DND-41 (cell line): Measurements from ENCODE around the gene ARHGEF33.

Source experiments
- ATAC-seq: fragments of 200-7000 bp; cut with Tn5 transposase; 3 replicates; pipeline ENCODE4 v1.9.1; 2021; ENCODE audit warnings: low read depth; ENCODE audit not compliant: insufficient read depth
- DNase-seq: peaks from one replicate; pipeline ENCODE4 v3.0.0-alpha.2; 2020
- H2AFZ ChIP-seq: 2 replicates; pipeline ENCODE4 v1.6.0; 2012; ENCODE audit warnings: low read depth, low read length
- H3K27ac ChIP-seq: 2 replicates; pipeline ENCODE4 v1.5.1; 2012; ENCODE audit warnings: low read length, inconsistent platforms
- H3K27me3 ChIP-seq: fragments of 200-600 bp; sonication (generic); 2 replicates; pipeline ENCODE4 v1.6.0; 2012; ENCODE audit warnings: low read length, mild to moderate bottlenecking, inconsistent platforms; ENCODE audit not compliant: insufficient read depth, poor library complexity
- H3K36me3 ChIP-seq: 2 replicates; pipeline ENCODE4 v1.5.1; 2012; ENCODE audit warnings: low read length, inconsistent platforms; ENCODE audit not compliant: insufficient read depth
- H3K4me1 ChIP-seq: 2 replicates; pipeline ENCODE4 v1.5.1; 2012; ENCODE audit warnings: mild to moderate bottlenecking, low read length; ENCODE audit not compliant: insufficient read depth
- H3K4me2 ChIP-seq: 2 replicates; pipeline ENCODE4 v1.6.0; 2012; ENCODE audit warnings: mild to moderate bottlenecking, moderate library complexity, low read length, inconsistent platforms; ENCODE audit not compliant: insufficient read depth
- H3K4me3 ChIP-seq, 2 experiments: fragments of 200-600 bp in 1 of 2; shearing (Covaris generic) in 1 of 2; 2 replicates each; pipeline ENCODE4 v1.5.1; 2012 to 2016; ENCODE audit warnings: inconsistent platforms in 2 of 2, low read length in 2 of 2, mild to moderate bottlenecking in 2 of 2, low read depth in 1 of 2, moderate library complexity in 1 of 2
- H3K79me2 ChIP-seq: 2 replicates; pipeline ENCODE4 v1.6.0; 2012; ENCODE audit warnings: low read length, inconsistent platforms; ENCODE audit not compliant: insufficient read depth
- H3K9ac ChIP-seq: 2 replicates; pipeline ENCODE4 v1.6.0; 2012; ENCODE audit warnings: low read depth, mild to moderate bottlenecking, inconsistent platforms, low read length, moderate library complexity
- H3K9me3 ChIP-seq: 2 replicates; pipeline ENCODE4 v1.5.1; 2012; ENCODE audit warnings: low read length, moderate library complexity, mild to moderate bottlenecking, inconsistent platforms; ENCODE audit not compliant: insufficient read depth, severe bottlenecking
- H4K20me1 ChIP-seq: 2 replicates; pipeline ENCODE4 v1.6.0; 2012; ENCODE audit warnings: low read length; ENCODE audit not compliant: insufficient read depth
- CTCF ChIP-seq: IDR thresholded peaks from 2 replicates; pipeline ENCODE4 v1.5.1; 2012; ENCODE audit warnings: borderline replicate concordance, low read length, moderate library complexity, mild to moderate bottlenecking; ENCODE audit not compliant: poor library complexity, severe bottlenecking; ENCODE audit errors: extremely low read depth
- EZH2 ChIP-seq: IDR thresholded peaks from 3 replicates; pipeline ENCODE4 v1.6.1; 2012; ENCODE audit warnings: borderline replicate concordance, low read depth, mild to moderate bottlenecking, moderate library complexity, low read length, inconsistent platforms; ENCODE audit not compliant: severe bottlenecking

Gene ARHGEF33

DNA sequence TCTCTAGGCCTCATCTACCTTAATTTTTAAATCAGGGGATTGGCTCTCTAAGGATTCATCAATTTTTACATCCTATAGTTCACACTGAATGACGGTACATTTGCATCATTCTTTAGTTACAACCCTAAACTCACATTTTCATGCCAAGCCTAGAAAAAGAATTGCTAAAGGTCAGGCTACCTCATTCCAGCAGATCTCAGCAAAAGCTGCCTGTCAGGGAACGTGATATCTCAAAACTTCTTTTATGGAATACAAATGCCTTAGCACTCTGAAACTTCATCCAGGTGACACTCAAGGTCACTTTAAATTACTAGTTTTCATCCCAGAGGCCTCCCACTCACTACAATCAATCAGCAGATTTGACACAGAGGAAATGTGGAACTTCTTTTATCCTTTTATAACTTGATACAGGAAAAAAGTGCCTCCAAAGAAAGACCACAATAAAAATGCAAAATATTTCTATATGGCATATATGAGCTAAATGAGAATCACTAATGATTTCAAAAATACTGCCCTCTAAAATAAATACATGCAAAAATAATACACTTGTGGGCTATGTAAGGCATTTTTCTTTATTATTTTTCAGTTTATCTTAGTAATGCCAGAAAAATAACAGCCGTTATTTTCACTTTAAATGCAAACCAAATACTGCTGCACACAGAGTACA is 91.5 kb downstream of the ARHGEF33 start:
- Histone ChIP-seq H3K79me2 (no peaks in the 10 kb centered on the region), H3K4me2 (no peak overlapping the region), H3K9ac (no peak overlapping the region), H3K27me3 (no peaks in the 10 kb centered on the region), H3K4me1 (no peaks in the 10 kb centered on the region), H2AFZ (no peak overlapping the region), H3K4me3 (no peak overlapping the region), H4K20me1 (no peaks in the 10 kb centered on the region), H3K27ac (no peak overlapping the region), H3K36me3 (peaks cover 15% of the 10 kb centered on the region), H3K9me3 (no peaks in the 10 kb centered on the region)
- DNase-seq, result no peak
- no peak for ATAC-seq
- no peak for TF ChIP-seq EZH2
- TF ChIP-seq CTCF, result no peak

DNA sequence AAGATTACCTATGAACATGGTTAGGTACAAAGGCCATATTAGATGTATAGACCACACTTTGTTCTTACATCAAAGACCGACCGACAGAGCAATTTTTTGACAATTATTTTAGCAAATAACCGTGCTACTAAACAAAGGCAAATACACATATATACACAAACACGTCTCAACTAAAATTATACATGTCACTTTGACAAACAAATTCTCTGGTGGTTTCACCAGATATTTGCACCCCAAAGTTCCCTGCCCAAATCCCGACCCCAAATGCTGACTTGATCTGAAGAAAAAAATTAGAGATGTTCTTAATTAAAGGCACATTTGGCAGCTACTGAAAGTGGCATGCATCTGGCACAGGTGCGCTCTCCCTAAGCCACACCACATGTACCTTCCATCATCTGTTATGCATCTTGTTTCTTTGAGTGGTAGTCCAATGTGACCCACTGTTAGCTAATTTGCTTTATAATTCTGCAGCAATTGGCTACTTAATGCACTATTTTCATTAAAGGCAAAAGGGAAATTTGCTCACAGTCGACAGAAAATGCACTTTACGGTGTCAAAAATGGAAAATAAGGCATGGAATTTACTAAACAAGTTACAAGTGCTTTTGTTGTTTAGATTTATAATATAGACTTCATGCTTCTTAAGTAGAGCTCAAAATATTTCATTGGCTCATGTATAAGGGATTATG is 92.1 kb downstream of the ARHGEF33 start:
- no peak overlapping the region for H2AFZ ChIP-seq
- H3K9me3 ChIP-seq, result no peaks in the 10 kb centered on the region
- no peaks in the 10 kb centered on the region for H3K27me3 ChIP-seq
- H3K27ac ChIP-seq, result no peak overlapping the region
- peaks cover 20% of the 10 kb centered on the region for H3K36me3 ChIP-seq
- H3K9ac ChIP-seq, result no peak overlapping the region
- DNase-seq, result no peak
- H3K79me2 ChIP-seq, result no peaks in the 10 kb centered on the region
- no peak overlapping the region for H3K4me2 ChIP-seq
- no peaks in the 10 kb centered on the region for H3K4me1 ChIP-seq
- TF ChIP-seq EZH2, result no peak
- no peak for TF ChIP-seq CTCF
- H4K20me1 ChIP-seq, result no peaks in the 10 kb centered on the region
- no peak overlapping the region for H3K4me3 ChIP-seq
- ATAC-seq, result no peak

DNA sequence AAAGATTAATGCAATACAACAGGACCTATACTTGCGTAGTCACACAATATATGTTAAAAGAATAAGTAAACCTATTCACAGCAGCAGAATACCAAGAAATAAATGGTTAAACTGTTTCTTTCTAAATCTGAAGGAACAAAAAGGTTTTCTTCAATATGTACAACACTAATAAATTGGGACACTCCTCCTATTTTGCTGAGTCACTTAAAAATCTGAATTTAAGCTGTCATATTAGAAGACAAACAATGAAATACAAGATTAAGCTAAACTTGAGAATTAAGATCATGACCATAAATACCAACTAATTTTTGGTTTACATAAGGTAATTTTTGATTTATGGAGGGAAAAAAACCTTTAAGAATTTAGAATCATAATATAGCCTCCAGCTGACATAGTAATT is 92.8 kb downstream of the ARHGEF33 start:
- Histone ChIP-seq H3K27me3 (no peaks in the 10 kb centered on the region), H3K27ac (no peak overlapping the region), H3K4me3 (no peak overlapping the region), H3K4me1 (no peaks in the 10 kb centered on the region), H3K79me2 (no peaks in the 10 kb centered on the region), H2AFZ (no peak overlapping the region), H3K9me3 (no peaks in the 10 kb centered on the region), H3K36me3 (peaks cover 25% of the 10 kb centered on the region), H3K9ac (no peak overlapping the region), H4K20me1 (no peaks in the 10 kb centered on the region), H3K4me2 (no peak overlapping the region)
- ATAC-seq, result no peak
- TF ChIP-seq EZH2 (no peak), CTCF (no peak)
- DNase-seq, result no peak
